GM12878 (cell line): ENCODE data around the gene CCDC51. TPM values are rescaled to one million over a fixed set of nuclear protein-coding genes. Genes with fewer than 3 reads are reported as not detected.
A peak's percentile ranks its signal among the peaks of the same experiment; 100 is the strongest.

Source experiments
- CBX5 ChIP-seq: sonication (generic); IDR thresholded peaks from 2 replicates; pipeline ENCODE4 v1.6.1; 2016; ENCODE audit warnings: low read depth, moderate library complexity, mild to moderate bottlenecking, inconsistent platforms
- FOXM1 ChIP-seq: IDR thresholded peaks from 2 replicates; pipeline ENCODE4 v1.6.1; 2012; ENCODE audit warnings: low read depth, mild to moderate bottlenecking, inconsistent platforms, low read length, moderate library complexity
- MYB ChIP-seq: fragments of 150-350 bp; IDR thresholded peaks from 2 replicates; pipeline ENCODE4 v1.6.1; 2014; ENCODE audit warnings: mild to moderate bottlenecking, low read depth, low read length, borderline replicate concordance
- NFIC ChIP-seq: IDR thresholded peaks from 2 replicates; pipeline ENCODE4 v1.6.1; 2012; ENCODE audit warnings: low read depth, mild to moderate bottlenecking, inconsistent platforms, low read length, moderate library complexity
- PML ChIP-seq: IDR thresholded peaks from 2 replicates; pipeline ENCODE4 v1.6.1; 2012; ENCODE audit warnings: low read length, inconsistent platforms
- RFX5 ChIP-seq: IDR thresholded peaks from 2 replicates; pipeline ENCODE4 v1.6.1; 2011; ENCODE audit warnings: low read depth, low read length, improper control_type of control experiment
- SP1 ChIP-seq: IDR thresholded peaks from one replicate; pipeline ENCODE4 v1.6.1; 2011; ENCODE audit warnings: low read depth, low read length
- TBL1XR1 ChIP-seq: IDR thresholded peaks from 2 replicates; pipeline ENCODE4 v1.6.1; 2012; ENCODE audit warnings: low read depth, low read length, improper control_type of control experiment
- polyA plus RNA-seq, 11 experiments: library from polyadenylated mRNA; depleted of rRNA in 4 of 11; unstranded in 6 of 11; stranded (reverse) in 5 of 11; fragments of >200 nt; fragmentation: Nextera tagmentation in 4 of 11; fragmentation: Illumina TruSeq in 1 of 11; extraction: Ambion mirVana in 4 of 11; extraction: Trizol in 1 of 11; gene quantifications; 1 replicate in 1 of 11; 2 replicates in 10 of 11; pipeline versions ENCODE4 v1.2.1 to v1.2.3, GENCODE V29; 2011 to 2016; ENCODE audit warnings: inconsistent platforms in 2 of 11, missing spikeins in 2 of 11, low read depth in 1 of 11
- total RNA-seq, 4 experiments: library from RNA; depleted of rRNA in 3 of 4; stranded (reverse); fragments of >200 nt in 3 of 4; fragmentation: Illumina TruSeq in 1 of 4; extraction: Trizol in 1 of 4; gene quantifications; 2 replicates each; pipeline versions ENCODE4 v1.2.1 to v1.2.3, GENCODE V29; 2013 to 2021
- TF ChIP-seq, protein P1 (sequence below): fragments of 150-350 bp; IDR thresholded peaks from 2 replicates; pipeline ENCODE4 v1.6.1; 2014; ENCODE audit warnings: mild to moderate bottlenecking, low read depth, low read length
- TF ChIP-seq, protein P2 (sequence below): fragments of 450-650 bp; IDR thresholded peaks from 2 replicates; pipeline ENCODE4 v1.6.1; 2018; ENCODE audit warnings: borderline replicate concordance, mild to moderate bottlenecking; ENCODE audit not compliant: partially characterized antibody
- TF ChIP-seq, protein P3 (sequence below): fragments of 450-650 bp; formaldehyde crosslinking; IDR thresholded peaks from 2 replicates; pipeline ENCODE4 v1.4.0; 2022; ENCODE audit warnings: mild to moderate bottlenecking, moderate library complexity

CCDC51 gene
- total and polyA plus RNA-seq, 10 of the 15 experiments (the other 5 are each of a cell fraction or from before 2014, with no cell fraction given): 10.6 to 54.9 (median 28.5) TPM

DNA sequence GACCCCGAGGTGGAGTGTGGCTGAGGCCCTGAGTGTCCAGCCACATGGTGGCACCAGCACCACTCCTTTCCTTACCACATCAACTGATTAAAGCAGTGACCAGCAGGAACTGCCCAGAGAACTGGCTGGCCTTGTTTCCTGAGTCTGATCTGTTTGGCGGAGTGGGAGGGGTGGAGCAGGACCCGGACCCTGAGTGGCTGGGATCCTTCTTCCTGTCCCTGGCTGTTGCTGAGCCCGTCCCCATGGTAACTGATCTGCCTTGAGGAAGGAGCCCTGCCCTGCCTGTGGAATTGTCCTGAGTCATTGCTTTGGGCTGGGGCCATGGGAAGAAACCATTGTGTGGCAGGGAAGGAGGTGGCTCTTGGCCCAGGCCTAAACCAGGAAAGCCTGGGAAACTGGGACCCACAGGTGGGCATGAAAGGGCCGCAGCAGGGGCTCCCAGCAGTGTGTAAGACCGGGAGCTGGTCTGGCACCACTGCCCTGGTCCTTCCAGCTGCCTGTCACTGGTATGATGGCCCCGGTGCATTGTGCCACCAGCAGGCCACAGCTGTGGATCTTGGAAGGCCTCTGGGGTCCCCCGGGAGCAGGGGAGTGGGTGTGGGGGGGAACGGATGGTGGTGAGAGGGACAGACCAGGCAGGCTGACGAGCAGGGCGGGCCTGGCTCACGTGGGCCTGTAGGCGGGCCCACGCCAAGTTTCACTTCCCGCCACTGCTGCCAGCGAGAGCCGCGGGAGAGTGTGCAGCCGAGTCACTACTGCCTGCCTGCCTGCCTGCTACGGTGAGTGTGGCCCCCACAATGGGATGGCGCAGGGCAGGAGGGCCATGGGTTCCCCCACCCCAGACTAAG is 25.8 kb upstream of the CCDC51 start (continued):
- TF ChIP-seq NFIC (no peak), CBX5 (no peak), FOXM1 (no peak), SP1 (peak; percentile 64), RFX5 (no peak), MYB (no peak), PML (peak; percentile 85), TBL1XR1 (no peak)
- TF ChIP-seq, protein P1, sequence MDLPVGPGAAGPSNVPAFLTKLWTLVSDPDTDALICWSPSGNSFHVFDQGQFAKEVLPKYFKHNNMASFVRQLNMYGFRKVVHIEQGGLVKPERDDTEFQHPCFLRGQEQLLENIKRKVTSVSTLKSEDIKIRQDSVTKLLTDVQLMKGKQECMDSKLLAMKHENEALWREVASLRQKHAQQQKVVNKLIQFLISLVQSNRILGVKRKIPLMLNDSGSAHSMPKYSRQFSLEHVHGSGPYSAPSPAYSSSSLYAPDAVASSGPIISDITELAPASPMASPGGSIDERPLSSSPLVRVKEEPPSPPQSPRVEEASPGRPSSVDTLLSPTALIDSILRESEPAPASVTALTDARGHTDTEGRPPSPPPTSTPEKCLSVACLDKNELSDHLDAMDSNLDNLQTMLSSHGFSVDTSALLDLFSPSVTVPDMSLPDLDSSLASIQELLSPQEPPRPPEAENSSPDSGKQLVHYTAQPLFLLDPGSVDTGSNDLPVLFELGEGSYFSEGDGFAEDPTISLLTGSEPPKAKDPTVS: no peak
- TF ChIP-seq, protein P2, sequence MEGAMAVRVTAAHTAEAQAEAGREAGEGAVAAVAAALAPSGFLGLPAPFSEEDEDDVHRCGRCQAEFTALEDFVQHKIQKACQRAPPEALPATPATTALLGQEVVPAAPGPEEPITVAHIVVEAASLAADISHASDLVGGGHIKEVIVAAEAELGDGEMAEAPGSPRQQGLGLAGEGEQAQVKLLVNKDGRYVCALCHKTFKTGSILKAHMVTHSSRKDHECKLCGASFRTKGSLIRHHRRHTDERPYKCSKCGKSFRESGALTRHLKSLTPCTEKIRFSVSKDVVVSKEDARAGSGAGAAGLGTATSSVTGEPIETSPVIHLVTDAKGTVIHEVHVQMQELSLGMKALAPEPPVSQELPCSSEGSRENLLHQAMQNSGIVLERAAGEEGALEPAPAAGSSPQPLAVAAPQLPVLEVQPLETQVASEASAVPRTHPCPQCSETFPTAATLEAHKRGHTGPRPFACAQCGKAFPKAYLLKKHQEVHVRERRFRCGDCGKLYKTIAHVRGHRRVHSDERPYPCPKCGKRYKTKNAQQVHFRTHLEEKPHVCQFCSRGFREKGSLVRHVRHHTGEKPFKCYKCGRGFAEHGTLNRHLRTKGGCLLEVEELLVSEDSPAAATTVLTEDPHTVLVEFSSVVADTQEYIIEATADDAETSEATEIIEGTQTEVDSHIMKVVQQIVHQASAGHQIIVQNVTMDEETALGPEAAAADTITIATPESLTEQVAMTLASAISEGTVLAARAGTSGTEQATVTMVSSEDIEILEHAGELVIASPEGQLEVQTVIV: no peak
- TF ChIP-seq, protein P3, sequence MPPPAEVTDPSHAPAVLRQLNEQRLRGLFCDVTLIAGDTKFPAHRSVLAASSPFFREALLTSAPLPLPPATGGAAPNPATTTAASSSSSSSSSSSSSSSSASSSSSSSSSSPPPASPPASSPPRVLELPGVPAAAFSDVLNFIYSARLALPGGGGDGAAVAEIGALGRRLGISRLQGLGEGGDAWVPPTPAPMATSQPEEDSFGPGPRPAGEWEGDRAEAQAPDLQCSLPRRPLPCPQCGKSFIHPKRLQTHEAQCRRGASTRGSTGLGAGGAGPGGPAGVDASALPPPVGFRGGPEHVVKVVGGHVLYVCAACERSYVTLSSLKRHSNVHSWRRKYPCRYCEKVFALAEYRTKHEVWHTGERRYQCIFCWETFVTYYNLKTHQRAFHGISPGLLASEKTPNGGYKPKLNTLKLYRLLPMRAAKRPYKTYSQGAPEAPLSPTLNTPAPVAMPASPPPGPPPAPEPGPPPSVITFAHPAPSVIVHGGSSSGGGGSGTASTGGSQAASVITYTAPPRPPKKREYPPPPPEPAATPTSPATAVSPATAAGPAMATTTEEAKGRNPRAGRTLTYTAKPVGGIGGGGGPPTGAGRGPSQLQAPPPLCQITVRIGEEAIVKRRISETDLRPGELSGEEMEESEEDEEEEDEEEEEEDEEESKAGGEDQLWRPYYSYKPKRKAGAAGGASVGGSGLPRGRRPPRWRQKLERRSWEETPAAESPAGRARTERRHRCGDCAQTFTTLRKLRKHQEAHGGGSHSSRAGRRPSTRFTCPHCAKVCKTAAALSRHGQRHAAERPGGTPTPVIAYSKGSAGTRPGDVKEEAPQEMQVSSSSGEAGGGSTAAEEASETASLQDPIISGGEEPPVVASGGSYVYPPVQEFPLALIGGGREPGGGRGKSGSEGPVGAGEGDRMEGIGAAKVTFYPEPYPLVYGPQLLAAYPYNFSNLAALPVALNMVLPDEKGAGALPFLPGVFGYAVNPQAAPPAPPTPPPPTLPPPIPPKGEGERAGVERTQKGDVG (CRISPR knock-in tag): no peak
